IMR-90 (cell line): ENCODE data around the gene ZBTB45. TPM values are rescaled to one million over a fixed set of nuclear protein-coding genes. Genes with fewer than 3 reads are reported as not detected.

Experiments
- ATAC-seq: fragments of 200-7000 bp; cut with Tn5 transposase; 2 replicates; pipeline ENCODE4 v1.9.1; 2020; ENCODE audit warnings: low read depth, mild to moderate bottlenecking, moderate library complexity
- BruUV-seq: library from RNA; stranded (reverse); fragments of 400-500 nt; replicated peaks from 2 replicates; lab custom pipeline; 2021; lab: Mats Ljungman, UMichigan
- CTCF ChIA-PET: fragments of 300-600 bp; formaldehyde crosslinking; extraction: SDS; loops from one replicate; lab custom pipeline; 2021; ENCODE audit warnings: antibody characterized with exemption; lab: Yijun Ruan, JAX
- POLR2A ChIA-PET: fragments of 300-600 bp; sonication (Branson Sonifier 250); formaldehyde crosslinking; loops from one replicate; lab custom pipeline; 2022; ENCODE audit warnings: antibody characterized with exemption; ENCODE audit not compliant: unreplicated experiment; lab: Charles Lee
- DNase-seq: peaks from one replicate; pipeline ENCODE4 v3.0.0; 2013
- H2AFZ ChIP-seq: replicated peaks from 2 replicates; pipeline ENCODE3; 2013; ENCODE audit warnings: low read length, mild to moderate bottlenecking; ENCODE audit not compliant: poor library complexity
- H2AK5ac ChIP-seq: 2 replicates; pipeline ENCODE4 v1.6.1; 2013; ENCODE audit warnings: low read depth, low read length, inconsistent platforms
- H2AK9ac ChIP-seq: replicated peaks from 2 replicates; pipeline ENCODE3; 2013; ENCODE audit warnings: mild to moderate bottlenecking, low read depth, low read length, moderate library complexity; ENCODE audit not compliant: poor library complexity
- H2BK120ac ChIP-seq: 2 replicates; pipeline ENCODE4 v1.6.1; 2013; ENCODE audit warnings: low read depth, low read length, inconsistent platforms
- H2BK15ac ChIP-seq: 3 replicates; pipeline ENCODE4 v1.6.1; 2013; ENCODE audit warnings: low read depth, low read length, inconsistent platforms
- H2BK20ac ChIP-seq: 2 replicates; pipeline ENCODE4 v1.6.1; 2013; ENCODE audit warnings: low read depth, mild to moderate bottlenecking, inconsistent platforms, low read length, moderate library complexity
- H2BK5ac ChIP-seq: 2 replicates; pipeline ENCODE4 v1.6.1; 2013; ENCODE audit warnings: mild to moderate bottlenecking, low read depth, low read length, inconsistent platforms; ENCODE audit not compliant: poor library complexity, severe bottlenecking
- H3K14ac ChIP-seq: replicated peaks from 2 replicates; pipeline ENCODE4 v1.6.1; 2013; ENCODE audit warnings: low read depth, low read length, inconsistent platforms
- H3K18ac ChIP-seq: 2 replicates; pipeline ENCODE4 v1.6.1; 2013; ENCODE audit warnings: low read depth, low read length, control low read depth
- H3K23ac ChIP-seq: 2 replicates; pipeline ENCODE4 v1.6.1; 2013; ENCODE audit warnings: low read depth, low read length, inconsistent platforms
- H3K27ac ChIP-seq: 2 replicates; pipeline ENCODE4 v1.5.1; 2013; ENCODE audit warnings: mild to moderate bottlenecking, control low read depth, low read length; ENCODE audit not compliant: insufficient read depth
- H3K27me3 ChIP-seq: 2 replicates; pipeline ENCODE4 v1.6.1; 2013; ENCODE audit warnings: low read length; ENCODE audit not compliant: control insufficient read depth, insufficient read depth
- H3K36me3 ChIP-seq: 2 replicates; pipeline ENCODE4 v1.6.1; 2013; ENCODE audit warnings: low read length, mixed read lengths; ENCODE audit not compliant: control insufficient read depth, insufficient read depth
- H3K4ac ChIP-seq: 2 replicates; pipeline ENCODE4 v1.6.1; 2013; ENCODE audit warnings: low read depth, low read length, inconsistent platforms
- H3K4me1 ChIP-seq: 2 replicates; pipeline ENCODE4 v1.6.1; 2013; ENCODE audit warnings: low read length, mixed read lengths; ENCODE audit not compliant: control insufficient read depth, insufficient read depth
- H3K4me2 ChIP-seq: 2 replicates; pipeline ENCODE4 v1.6.1; 2013; ENCODE audit warnings: low read depth, mild to moderate bottlenecking, control low read depth, low read length, moderate library complexity
- H3K4me3 ChIP-seq: 2 replicates; pipeline ENCODE4 v1.5.1; 2013; ENCODE audit warnings: low read depth, mild to moderate bottlenecking, control low read depth, low read length, moderate library complexity; ENCODE audit not compliant: insufficient read depth
- H3K56ac ChIP-seq: 2 replicates; pipeline ENCODE4 v1.6.1; 2013; ENCODE audit warnings: low read length, inconsistent platforms; ENCODE audit not compliant: insufficient read depth; ENCODE audit errors: extremely low read depth
- H3K79me1 ChIP-seq, 2 experiments: 2 replicates each; pipeline ENCODE4 v1.6.1; 2013; ENCODE audit warnings: low read length in 2 of 2, inconsistent platforms in 1 of 2, low read depth in 1 of 2
- H3K9ac ChIP-seq: 2 replicates; pipeline ENCODE4 v1.6.1; 2013; ENCODE audit warnings: low read depth, low read length, control low read depth
- H3K9me1 ChIP-seq: 2 replicates; pipeline ENCODE4 v1.6.1; 2013; ENCODE audit warnings: low read length, inconsistent platforms; ENCODE audit not compliant: insufficient read depth
- H3K9me3 ChIP-seq: 2 replicates; pipeline ENCODE4 v1.6.1; 2013; ENCODE audit warnings: low read length; ENCODE audit not compliant: control insufficient read depth, insufficient read depth
- H4K20me1 ChIP-seq: 2 replicates; pipeline ENCODE4 v1.6.1; 2013; ENCODE audit warnings: low read length, inconsistent platforms; ENCODE audit not compliant: insufficient read depth
- H4K5ac ChIP-seq: 2 replicates; pipeline ENCODE4 v1.6.1; 2013; ENCODE audit warnings: mild to moderate bottlenecking, low read depth, low read length, control low read depth
- H4K8ac ChIP-seq, 2 experiments: 2 replicates each; pipeline ENCODE4 v1.6.1; 2013; ENCODE audit warnings: low read depth in 2 of 2, low read length in 2 of 2, control low read depth in 1 of 2, inconsistent platforms in 1 of 2
- H4K91ac ChIP-seq: 2 replicates; pipeline ENCODE4 v1.6.1; 2013; ENCODE audit warnings: low read depth, low read length, inconsistent platforms; ENCODE audit not compliant: insufficient read depth
- CEBPB ChIP-seq: IDR thresholded peaks from 2 replicates; pipeline ENCODE4 v1.6.1; 2012; ENCODE audit warnings: low read depth, low read length, improper control_type of control experiment
- CTCF ChIP-seq: conservative IDR thresholded peaks from 2 replicates; pipeline ENCODE4 v1.5.1; 2012; ENCODE audit warnings: mild to moderate bottlenecking, low read depth, low read length, improper control_type of control experiment
- ELK1 ChIP-seq: fragments of 150-350 bp; IDR thresholded peaks from 2 replicates; pipeline ENCODE4 v1.6.1; 2016; ENCODE audit warnings: low read depth, mild to moderate bottlenecking, low read length, moderate library complexity, borderline replicate concordance
- MXI1 ChIP-seq: IDR thresholded peaks from 2 replicates; pipeline ENCODE4 v1.6.1; 2012; ENCODE audit warnings: low read depth, mild to moderate bottlenecking, low read length, moderate library complexity, borderline replicate concordance
- POLR2A ChIP-seq: IDR thresholded peaks from 2 replicates; pipeline ENCODE4 v1.6.1; 2012; ENCODE audit warnings: mild to moderate bottlenecking, low read depth, low read length
- RAD21 ChIP-seq: IDR thresholded peaks from 2 replicates; pipeline ENCODE4 v1.6.1; 2012; ENCODE audit warnings: low read length, improper control_type of control experiment
- WGBS, 2 experiments: methylation state at CpG; one replicate each; pipeline versions ENCODE4 v1.1.5 to v1.1.7; 2013; ENCODE audit warnings: missing lambda C conversion rate in 2 of 2; ENCODE audit not compliant: insufficient read length in 1 of 2; ENCODE audit errors: extremely low coverage in 2 of 2; 5-methylcytosine and 5-hydroxymethylcytosine counted together
- dilution Hi-C: fragments of 300-500 bp; cut with HindIII; formaldehyde crosslinking; loops from one replicate; pipeline ENCODE4 v1.14.3; 2018; ENCODE audit warnings: low sequenced_read_pairs; ENCODE audit not compliant: unreplicated experiment
- in situ Hi-C: fragments of 300-500 bp; cut with MboI; formaldehyde crosslinking; loops from 3 replicates; pipeline ENCODE4 v1.14.3; 2019; ENCODE audit warnings: low sequenced_read_pairs, inconsistent platforms, mixed read lengths
- intact Hi-C: fragments of 100-400 bp; cut with micrococcal nuclease; formaldehyde crosslinking; loops from 2 replicates; pipeline ENCODE4 v1.10.0; 2022
- polyA plus RNA-seq, 3 experiments: library from polyadenylated mRNA; depleted of rRNA; stranded (reverse); fragments of >200 nt; gene quantifications; 2 replicates each; pipeline ENCODE4 v1.2.3, GENCODE V29; 2012; ENCODE audit warnings: low replicate concordance in 1 of 3
- total RNA-seq: library from RNA; depleted of rRNA; stranded (reverse); fragments of >200 nt; gene quantifications from 2 replicates; pipeline ENCODE4 v1.2.3, GENCODE V29; 2012

ZBTB45 gene
- total and polyA plus RNA-seq, 2 of the 4 experiments (the other 2 are of a cell fraction), result 1.4 to 9.7 TPM

DNA sequence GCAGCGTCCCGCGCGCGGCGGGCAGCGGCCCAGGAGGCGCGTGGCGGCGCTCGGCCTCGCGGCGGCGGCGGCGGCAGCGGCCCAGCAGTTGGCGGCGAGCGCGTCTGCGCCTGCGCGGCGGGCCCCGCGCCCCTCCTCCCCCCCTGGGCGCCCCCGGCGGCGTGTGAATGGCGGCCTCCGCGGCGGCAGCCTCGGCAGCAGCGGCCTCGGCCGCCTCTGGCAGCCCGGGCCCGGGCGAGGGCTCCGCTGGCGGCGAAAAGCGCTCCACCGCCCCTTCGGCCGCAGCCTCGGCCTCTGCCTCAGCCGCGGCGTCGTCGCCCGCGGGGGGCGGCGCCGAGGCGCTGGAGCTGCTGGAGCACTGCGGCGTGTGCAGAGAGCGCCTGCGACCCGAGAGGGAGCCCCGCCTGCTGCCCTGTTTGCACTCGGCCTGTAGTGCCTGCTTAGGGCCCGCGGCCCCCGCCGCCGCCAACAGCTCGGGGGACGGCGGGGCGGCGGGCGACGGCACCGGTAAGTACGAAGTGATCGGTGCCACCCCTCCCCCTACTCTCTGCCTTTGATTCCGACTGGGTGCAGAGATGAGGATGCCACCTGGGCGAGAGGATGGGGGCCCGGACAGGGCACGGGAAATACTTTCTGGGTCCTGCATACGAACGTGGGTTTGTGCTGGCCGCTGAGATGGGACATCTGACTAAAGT is 25.1 kb upstream of the ZBTB45 start:
- H3K4me3 ChIP-seq, result peak overlapping the region; percentile 77
- H3K27ac ChIP-seq, result peak overlapping the region; percentile 88
- H3K27me3 ChIP-seq, result peaks cover 4% of the 10 kb centered on the region
- H3K36me3 ChIP-seq, result peaks cover 38% of the 10 kb centered on the region
- H3K9me1 ChIP-seq, result peaks cover 13% of the 10 kb centered on the region
- no peak overlapping the region for H4K91ac ChIP-seq
- WGBS, 2 experiments, result 1% methylated on average over 23 of the region's 92 CpGs; no CpG with 5 or more reads in 1 of the 2 experiments
- peak overlapping the region; percentile 83 for H3K14ac ChIP-seq
- H4K5ac ChIP-seq, result no peak overlapping the region
- peak overlapping the region; percentile 98 for H3K4me2 ChIP-seq
- H3K4ac ChIP-seq, result peak overlapping the region; percentile 94
- no peak overlapping the region for H2BK120ac ChIP-seq
- peak overlapping the region; percentile 88 for H2AK5ac ChIP-seq
- peaks cover 6 to 48% of the 10 kb centered on the region in 2 experiments; a peak in 3 of 4 replicates for H3K79me1 ChIP-seq
- DNase-seq (peak; percentile 47), ATAC-seq (peak; percentile 55)
- dilution Hi-C loops, result no loop called here
- in situ Hi-C loops, result no loop called here
- peak overlapping the region in 1 of 2 experiments; percentile 75; a peak in 2 of 4 replicates for H4K8ac ChIP-seq
- ChIA-PET POLR2A (interaction anchor here (0.9 kb wide), 1 partner anchor 10 kb away, joined by 3 read pairs; the partner anchor contains the start of gene CHMP2A), CTCF (no interaction called here)
- no peaks in the 10 kb centered on the region for H3K9me3 ChIP-seq
- peak overlapping the region; percentile 43 for H3K56ac ChIP-seq
- H2BK5ac ChIP-seq, result peak overlapping the region; percentile 83
- peak overlapping the region; percentile 98 for H2AFZ ChIP-seq
- TF ChIP-seq CEBPB (no peak), ELK1 (no peak), MXI1 (no peak), POLR2A (no peak), RAD21 (no peak), CTCF (no peak)
- peak overlapping the region; percentile 98 for H3K9ac ChIP-seq
- H2BK15ac ChIP-seq, result no peak overlapping the region
- no peak overlapping the region for H2BK20ac ChIP-seq
- intact Hi-C loops, result loop anchor here (2.0 kb wide), 1 partner anchor 14 kb away; the partner anchor contains the start of gene UBE2M
- BruUV-seq, result no TSS peak
- peak overlapping the region; percentile 96 for H2AK9ac ChIP-seq
- H4K20me1 ChIP-seq, result peaks cover 61% of the 10 kb centered on the region
- H3K18ac ChIP-seq, result no peak overlapping the region
- peaks cover 13% of the 10 kb centered on the region for H3K4me1 ChIP-seq
- H3K23ac ChIP-seq, result peak overlapping the region; percentile 42; the same call in 1 of the 2 replicates
